Muscle of leg (tissue), 11 donors: ENCODE data around the gene RFTN1. TPM values are rescaled to one million over a fixed set of nuclear protein-coding genes. Genes with fewer than 3 reads are reported as not detected.

Experiments used
- DNase-seq: peaks from one replicate; pipeline ENCODE4 v3.0.0; 2013
- H3K27ac ChIP-seq: one replicate; pipeline ENCODE4 v1.5.1; 2013; ENCODE audit warnings: mild to moderate bottlenecking, low read length, control low read depth
- H3K27me3 ChIP-seq: one replicate; pipeline ENCODE4 v1.6.1; 2013; ENCODE audit warnings: low read length; ENCODE audit not compliant: control insufficient read depth, insufficient read depth
- H3K36me3 ChIP-seq: one replicate; pipeline ENCODE4 v1.6.1; 2013; ENCODE audit warnings: low read length; ENCODE audit not compliant: control insufficient read depth, insufficient read depth
- H3K4me1 ChIP-seq: one replicate; pipeline ENCODE4 v1.6.1; 2013; ENCODE audit warnings: low read length; ENCODE audit not compliant: control insufficient read depth, insufficient read depth
- H3K4me3 ChIP-seq: one replicate; pipeline ENCODE4 v1.5.1; 2013; ENCODE audit warnings: low read length, control low read depth
- H3K9me3 ChIP-seq: replicated peaks from 2 replicates; pipeline ENCODE4 v1.6.1; 2013; ENCODE audit warnings: low read depth, low read length; ENCODE audit not compliant: control insufficient read depth
- WGBS: methylation state at CpG from one replicate; pipeline ENCODE4 v1.1.5; 2013; ENCODE audit warnings: missing lambda C conversion rate; ENCODE audit not compliant: insufficient coverage; 5-methylcytosine and 5-hydroxymethylcytosine counted together
- polyA plus RNA-seq, 8 donors: library from polyadenylated mRNA; unstranded; fragments of 120-200 nt; gene quantifications; one replicate each; pipeline versions ENCODE4 v1.2.1 to v1.2.3, GENCODE V29; 2013; ENCODE audit warnings: inconsistent platforms in 1 of 8, low replicate concordance in 1 of 8; ENCODE audit not compliant: insufficient read length in 8 of 8, insufficient read depth in 1 of 8
- total RNA-seq: library from RNA; stranded (reverse); fragments of 120-200 nt; gene quantifications from one replicate; pipeline ENCODE4 v1.2.4, GENCODE V29; 2013

Gene RFTN1
- total and polyA plus RNA-seq, 9 donors, result 15.0 to 19.2 (median 15.6) TPM

- H3K36me3 ChIP-seq, result peaks cover 2% of the 10 kb centered on the region
- WGBS, result 95% methylated on average over 3 of the region's 6 CpGs
- H3K4me1 ChIP-seq, result peaks cover 38% of the 10 kb centered on the region
- no peak overlapping the region for H3K4me3 ChIP-seq
- DNase-seq, result no peak
- no peaks in the 10 kb centered on the region for H3K27me3 ChIP-seq
- no peak overlapping the region for H3K27ac ChIP-seq
- no peaks in the 10 kb centered on the region for H3K9me3 ChIP-seq
Measured at GRCh38 chr3:16375891-16376290, 137.6 kb downstream of the RFTN1 start.

GRCh38 chr3:16374935-16375245 lies 138.6 kb downstream of the RFTN1 start:
- H3K27ac ChIP-seq, result no peak overlapping the region
- H3K4me3 ChIP-seq, result no peak overlapping the region
- 0% methylated on average over 1 of the region's 2 CpGs for WGBS
- peaks cover 3% of the 10 kb centered on the region for H3K36me3 ChIP-seq
- DNase-seq, result no peak
- H3K4me1 ChIP-seq, result peaks cover 43% of the 10 kb centered on the region
- H3K9me3 ChIP-seq, result no peaks in the 10 kb centered on the region
- no peaks in the 10 kb centered on the region for H3K27me3 ChIP-seq

DNA sequence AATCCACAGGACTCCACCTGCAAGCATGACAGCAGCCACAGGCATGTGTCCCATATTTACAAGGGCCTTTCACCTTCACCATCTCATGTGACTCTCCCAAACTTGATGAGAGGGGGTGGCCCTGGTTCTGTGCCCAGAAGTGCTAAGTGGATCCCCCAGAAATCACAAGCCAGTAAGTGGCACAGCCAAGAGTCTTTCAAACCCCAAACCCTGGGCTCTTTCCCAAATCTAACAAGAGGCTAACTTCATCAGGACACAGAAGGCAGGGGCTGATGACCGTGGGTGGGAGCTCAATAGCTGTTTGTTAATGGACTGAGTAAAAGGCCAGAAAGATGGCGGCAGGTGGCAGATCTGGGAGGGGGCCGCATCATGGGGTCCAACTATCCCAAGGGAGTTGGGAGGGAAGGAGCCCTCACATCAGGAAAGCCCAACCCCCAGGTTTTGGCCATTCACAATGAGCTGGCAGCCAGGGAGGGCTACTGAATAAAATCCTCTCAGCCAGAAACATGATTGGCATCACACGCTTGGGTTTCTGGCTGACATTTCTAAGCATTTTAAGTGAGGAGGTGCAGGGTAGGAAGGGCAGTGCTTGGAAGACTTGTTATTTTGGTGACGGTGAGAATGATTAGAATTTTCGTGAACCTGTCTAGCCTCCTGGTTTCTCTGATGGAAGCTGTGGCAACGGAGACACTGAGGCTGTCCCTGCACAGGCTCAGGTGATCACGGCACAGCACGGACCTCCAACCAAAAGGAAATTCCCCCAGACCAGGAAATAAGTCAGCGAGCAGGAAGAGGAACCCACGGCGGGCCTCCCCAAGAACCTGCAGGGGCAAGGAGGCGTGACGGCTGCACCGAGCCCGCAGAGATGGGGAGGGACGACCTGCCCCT lies 139.2 kb downstream of the RFTN1 start:
- no peaks in the 10 kb centered on the region for H3K9me3 ChIP-seq
- H3K27ac ChIP-seq, result no peak overlapping the region
- DNase-seq, result no peak
- peaks cover 9% of the 10 kb centered on the region for H3K36me3 ChIP-seq
- no peaks in the 10 kb centered on the region for H3K27me3 ChIP-seq
- peaks cover 45% of the 10 kb centered on the region for H3K4me1 ChIP-seq
- no peak overlapping the region for H3K4me3 ChIP-seq
- WGBS, result 83% methylated on average over 3 of the region's 17 CpGs

- DNase-seq, result no peak
- Histone ChIP-seq H3K27me3 (no peaks in the 10 kb centered on the region), H3K36me3 (peaks cover 10% of the 10 kb centered on the region), H3K4me3 (no peak overlapping the region), H3K27ac (peak overlapping the region; percentile 29), H3K4me1 (peaks cover 45% of the 10 kb centered on the region), H3K9me3 (no peaks in the 10 kb centered on the region)
- 69% methylated on average over 3 of the region's 3 CpGs for WGBS
Measured at GRCh38 chr3:16373341-16373946, 140.1 kb downstream of the RFTN1 start.

DNA sequence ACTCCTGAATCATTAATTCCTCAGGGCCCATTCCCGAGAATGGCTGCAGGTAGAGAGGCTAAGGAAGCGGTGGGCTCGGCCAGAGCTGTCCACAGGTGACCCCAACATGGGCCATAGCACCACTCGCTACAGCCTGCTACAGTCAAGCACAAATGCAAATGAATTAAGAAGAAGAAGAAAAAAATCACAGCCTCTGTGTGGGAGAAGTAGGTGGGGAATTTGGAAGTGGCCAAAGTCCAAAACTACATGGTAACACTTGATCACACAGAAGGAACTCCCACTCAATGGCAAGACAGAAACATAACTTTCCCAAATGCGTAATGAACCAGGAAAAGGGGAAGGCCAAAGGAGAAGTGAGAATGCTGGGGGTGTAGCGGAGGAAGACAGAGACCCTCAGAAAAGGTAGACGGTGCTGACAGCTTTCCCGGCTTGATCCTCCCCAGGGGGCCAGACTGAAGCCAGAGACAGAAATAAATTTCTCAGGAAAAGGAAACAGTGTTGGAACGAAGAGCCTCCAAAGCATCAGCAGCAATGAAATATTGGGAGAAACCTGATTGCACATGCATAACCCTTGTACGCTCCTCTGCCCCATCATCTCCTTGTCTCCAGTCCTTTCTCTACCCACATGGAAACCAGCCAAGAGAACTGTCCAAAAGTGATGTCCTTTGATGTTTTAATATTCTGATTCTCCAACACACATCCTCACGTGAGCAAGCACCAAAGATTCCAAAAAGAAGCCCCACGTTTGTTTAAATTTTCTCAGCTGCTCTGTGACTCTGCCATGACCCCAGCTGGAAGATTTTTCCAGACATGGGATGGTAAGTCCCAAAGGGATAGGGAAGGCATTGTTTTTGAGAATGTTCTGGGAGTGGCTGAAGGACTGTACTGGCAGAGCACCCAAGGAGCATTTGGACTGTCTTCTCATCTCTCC lies 140.9 kb downstream of the RFTN1 start:
- Histone ChIP-seq H3K36me3 (peaks cover 13% of the 10 kb centered on the region), H3K27me3 (no peaks in the 10 kb centered on the region), H3K27ac (peak overlapping the region; percentile 35), H3K4me1 (peaks cover 41% of the 10 kb centered on the region), H3K4me3 (no peak overlapping the region), H3K9me3 (no peaks in the 10 kb centered on the region)
- WGBS, result 25% methylated on average over 4 of the region's 12 CpGs
- peak; percentile 69 for DNase-seq

DNA sequence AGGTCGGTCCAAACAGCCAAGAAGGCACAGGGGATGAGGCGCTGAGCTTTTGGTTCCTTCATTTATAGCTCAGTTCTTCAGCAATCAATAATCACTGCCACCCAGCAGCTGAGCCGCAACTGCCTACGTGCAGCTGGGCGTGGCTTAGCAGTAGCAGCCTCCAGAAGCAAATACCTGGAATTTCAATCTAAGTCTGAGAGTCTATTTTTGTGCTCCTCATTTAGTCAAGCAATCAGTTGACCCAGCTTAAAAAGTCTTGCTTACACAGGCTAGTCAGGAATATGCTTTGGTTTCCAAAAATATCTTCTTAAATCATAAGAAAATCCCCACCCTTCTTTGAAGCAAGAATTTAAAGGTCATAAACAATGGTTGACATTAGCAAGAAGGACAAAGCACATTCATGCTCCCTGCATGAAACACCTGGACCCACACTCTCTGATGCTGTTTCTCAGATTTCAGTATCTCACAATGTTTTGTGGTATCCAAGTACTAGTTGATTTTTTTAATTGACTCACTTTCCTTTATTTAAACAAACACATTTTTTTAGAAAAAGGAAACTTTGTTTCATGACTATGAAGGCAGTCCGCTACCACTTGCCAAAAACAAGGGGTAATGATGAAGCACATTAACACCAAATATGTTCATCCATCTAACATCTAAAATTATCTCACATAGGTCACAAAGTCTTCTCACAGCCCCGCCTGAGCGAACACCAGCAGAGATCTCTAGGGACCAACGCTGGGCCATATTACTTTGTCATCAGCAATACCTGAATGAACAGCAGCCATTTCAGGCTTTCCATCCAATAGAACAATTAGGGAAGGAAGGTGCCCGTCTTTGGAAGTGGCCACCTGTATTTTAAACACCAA lies 142.4 kb downstream of the RFTN1 start:
- Histone ChIP-seq H3K4me3 (no peak overlapping the region), H3K9me3 (no peaks in the 10 kb centered on the region), H3K27me3 (no peaks in the 10 kb centered on the region), H3K27ac (peak overlapping the region; percentile 59), H3K4me1 (peaks cover 41% of the 10 kb centered on the region), H3K36me3 (peaks cover 14% of the 10 kb centered on the region)
- WGBS, result 72% methylated on average over 6 of the region's 10 CpGs
- DNase-seq, result peak; percentile 49

GRCh38 chr3:16370503-16370871 lies 143.0 kb downstream of the RFTN1 start:
- peaks cover 41% of the 10 kb centered on the region for H3K4me1 ChIP-seq
- peaks cover 14% of the 10 kb centered on the region for H3K36me3 ChIP-seq
- no CpG with 5 or more reads among the region's 2 CpGs for WGBS
- no peaks in the 10 kb centered on the region for H3K9me3 ChIP-seq
- H3K27ac ChIP-seq, result peak overlapping the region; percentile 59
- DNase-seq, result no peak
- no peak overlapping the region for H3K4me3 ChIP-seq
- no peaks in the 10 kb centered on the region for H3K27me3 ChIP-seq

GRCh38 chr3:16369885-16370284 lies 143.6 kb downstream of the RFTN1 start:
- Histone ChIP-seq H3K4me3 (no peak overlapping the region), H3K27ac (peak overlapping the region; percentile 59), H3K36me3 (peaks cover 14% of the 10 kb centered on the region), H3K9me3 (no peaks in the 10 kb centered on the region), H3K27me3 (no peaks in the 10 kb centered on the region), H3K4me1 (peaks cover 41% of the 10 kb centered on the region)
- WGBS, result 87% methylated on average over 5 of the region's 8 CpGs
- no peak for DNase-seq

- H3K4me3 ChIP-seq, result no peak overlapping the region
- peaks cover 36% of the 10 kb centered on the region for H3K4me1 ChIP-seq
- no peak for DNase-seq
- H3K27me3 ChIP-seq, result no peaks in the 10 kb centered on the region
- peaks cover 14% of the 10 kb centered on the region for H3K36me3 ChIP-seq
- WGBS, result 76% methylated on average over 5 of the region's 5 CpGs
- H3K9me3 ChIP-seq, result no peaks in the 10 kb centered on the region
- no peak overlapping the region for H3K27ac ChIP-seq
Measured at GRCh38 chr3:16369276-16369675, 144.2 kb downstream of the RFTN1 start.
